SH-SY5Y (cell line): ENCODE results near the gene TOMM22.

ENCODE experiments used
- GATA2 ChIP-seq: IDR thresholded peaks from 2 replicates; pipeline ENCODE4 v1.6.1; 2011; ENCODE audit warnings: mild to moderate bottlenecking, low read depth, low read length
- GATA3 ChIP-seq: IDR thresholded peaks from 2 replicates; pipeline ENCODE4 v1.6.1; 2011; ENCODE audit warnings: low read depth, mild to moderate bottlenecking, low read length, moderate library complexity

- TF ChIP-seq GATA2 (no peak), GATA3 (no peak)
These were observed 27.5 kb downstream of the TOMM22 start for GRCh38 chr22:38709306-38709705.
